Measurements from ENCODE around the gene SSC4D.

SSC4D gene

GRCh38 chr7:76430211-76430610 is 20.7 kb upstream of the SSC4D start:
- Histone ChIP-seq H4K20me1 (ENCODE audit: insufficient read depth, low read length) (peaks cover 2% of the 10 kb centered on the region; the same call in 1 of the 2 replicates), H3K27ac (ENCODE audit: low read length) (no peak overlapping the region), H3K27me3 (ENCODE audit: insufficient read depth, low read length, poor library complexity) (no peaks in the 10 kb centered on the region), H3K79me2 (ENCODE audit: insufficient read depth, low read length) (no peaks in the 10 kb centered on the region), H2AFZ (ENCODE audit: low read depth, low read length) (no peak overlapping the region), H3K36me3 (ENCODE audit: insufficient read depth, low read length) (peaks cover 3% of the 10 kb centered on the region; the same call in 1 of the 2 replicates), H3K4me1 (ENCODE audit: insufficient read depth, low read length) (no peaks in the 10 kb centered on the region), H3K4me2 (ENCODE audit: insufficient read depth, low read length) (no peak overlapping the region), H3K9me3 (ENCODE audit: insufficient read depth, low read length, severe bottlenecking) (no peaks in the 10 kb centered on the region), H3K4me3 (ENCODE audit: low read depth in 1 of 2, low read length in 2 of 2) (no peak overlapping the region), H3K9ac (ENCODE audit: low read depth, low read length) (no peak overlapping the region)
- DNase-seq = no peak
- TF ChIP-seq CTCF (IDR thresholded peaks at IDR 0.05; ENCODE audit: borderline replicate concordance, extremely low read depth, low read length, poor library complexity, severe bottlenecking) = no peak
- no peak for TF ChIP-seq EZH2 (IDR thresholded peaks at IDR 0.05; ENCODE audit: borderline replicate concordance, low read depth, low read length, severe bottlenecking)
- no peak for ATAC-seq (ENCODE audit: insufficient read depth, low read depth)

GRCh38 chr7:76428868-76429805 is 19.6 kb upstream of the SSC4D start:
- H3K27ac ChIP-seq (ENCODE audit: low read length) = no peak overlapping the region
- no peaks in the 10 kb centered on the region for H3K27me3 ChIP-seq (ENCODE audit: insufficient read depth, low read length, poor library complexity)
- H2AFZ ChIP-seq (ENCODE audit: low read depth, low read length) = no peak overlapping the region
- no peaks in the 10 kb centered on the region for H3K9me3 ChIP-seq (ENCODE audit: insufficient read depth, low read length, severe bottlenecking)
- H3K36me3 ChIP-seq (ENCODE audit: insufficient read depth, low read length) = no peaks in the 10 kb centered on the region
- H3K4me1 ChIP-seq (ENCODE audit: insufficient read depth, low read length) = no peaks in the 10 kb centered on the region
- no peak for TF ChIP-seq EZH2 (IDR thresholded peaks at IDR 0.05; ENCODE audit: borderline replicate concordance, low read depth, low read length, severe bottlenecking)
- no peak for TF ChIP-seq CTCF (IDR thresholded peaks at IDR 0.05; ENCODE audit: borderline replicate concordance, extremely low read depth, low read length, poor library complexity, severe bottlenecking)
- DNase-seq (no peak), ATAC-seq (ENCODE audit: insufficient read depth, low read depth) (no peak)
- no peaks in the 10 kb centered on the region for H3K79me2 ChIP-seq (ENCODE audit: insufficient read depth, low read length)
- peaks cover 2% of the 10 kb centered on the region; the same call in 1 of the 2 replicates for H4K20me1 ChIP-seq (ENCODE audit: insufficient read depth, low read length)
- H3K9ac ChIP-seq (ENCODE audit: low read depth, low read length) = no peak overlapping the region
- H3K4me2 ChIP-seq (ENCODE audit: insufficient read depth, low read length) = no peak overlapping the region
- H3K4me3 ChIP-seq (ENCODE audit: low read depth in 1 of 2, low read length in 2 of 2) = no peak overlapping the region

GRCh38 chr7:76428149-76428823 is 18.8 kb upstream of the SSC4D start:
- Histone ChIP-seq H3K36me3 (ENCODE audit: insufficient read depth, low read length) (no peaks in the 10 kb centered on the region), H3K9me3 (ENCODE audit: insufficient read depth, low read length, severe bottlenecking) (no peaks in the 10 kb centered on the region), H3K27ac (ENCODE audit: low read length) (no peak overlapping the region), H3K27me3 (ENCODE audit: insufficient read depth, low read length, poor library complexity) (peaks cover 2% of the 10 kb centered on the region), H3K4me1 (ENCODE audit: insufficient read depth, low read length) (no peaks in the 10 kb centered on the region), H3K79me2 (ENCODE audit: insufficient read depth, low read length) (no peaks in the 10 kb centered on the region), H3K9ac (ENCODE audit: low read depth, low read length) (no peak overlapping the region), H3K4me2 (ENCODE audit: insufficient read depth, low read length) (no peak overlapping the region), H2AFZ (ENCODE audit: low read depth, low read length) (no peak overlapping the region), H4K20me1 (ENCODE audit: insufficient read depth, low read length) (peaks cover 2% of the 10 kb centered on the region; the same call in 1 of the 2 replicates), H3K4me3 (ENCODE audit: low read depth in 1 of 2, low read length in 2 of 2) (no peak overlapping the region)
- ATAC-seq (ENCODE audit: insufficient read depth, low read depth) (no peak), DNase-seq (no peak)
- TF ChIP-seq CTCF (IDR thresholded peaks at IDR 0.05; ENCODE audit: borderline replicate concordance, extremely low read depth, low read length, poor library complexity, severe bottlenecking) (no peak), EZH2 (IDR thresholded peaks at IDR 0.05; ENCODE audit: borderline replicate concordance, low read depth, low read length, severe bottlenecking) (no peak)

All from DND-41 (cell line).